Activated gamma-delta T cell treated with anti-CD3 and anti-CD28 coated beads, Interleukin-2, amount 50 U/mL, for 16 hours (primary cell): ENCODE results near the gene REG3G.
"Not testable (repeated sequence)": the region's sequence is repeated elsewhere in the genome, so short reads cannot be mapped to it uniquely, and the experiment has no call there.

ENCODE experiments used
- DNase-seq: peaks from one replicate; pipeline ENCODE4 v3.0.0-alpha.2; 2020; ENCODE audit warnings: low read depth

REG3G gene

DNA sequence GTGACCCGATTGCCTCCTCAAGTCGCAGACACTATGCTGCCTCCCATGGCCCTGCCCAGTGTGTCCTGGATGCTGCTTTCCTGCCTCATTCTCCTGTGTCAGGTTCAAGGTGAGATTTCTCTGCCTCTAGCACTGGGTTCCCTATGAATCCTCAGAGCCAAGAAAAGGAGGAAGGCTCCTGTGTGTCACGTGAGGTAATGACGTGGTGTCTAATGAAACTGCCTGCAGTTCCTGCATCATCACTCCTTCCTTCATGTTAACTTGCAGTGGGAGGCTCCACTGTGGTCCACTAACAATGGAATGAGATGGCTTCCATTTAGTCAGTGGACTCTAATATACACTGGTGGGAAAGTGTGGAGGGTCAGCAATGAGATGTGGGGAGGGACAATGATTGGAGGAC, 559 bp downstream of the REG3G start:
- no peak for DNase-seq

DNA sequence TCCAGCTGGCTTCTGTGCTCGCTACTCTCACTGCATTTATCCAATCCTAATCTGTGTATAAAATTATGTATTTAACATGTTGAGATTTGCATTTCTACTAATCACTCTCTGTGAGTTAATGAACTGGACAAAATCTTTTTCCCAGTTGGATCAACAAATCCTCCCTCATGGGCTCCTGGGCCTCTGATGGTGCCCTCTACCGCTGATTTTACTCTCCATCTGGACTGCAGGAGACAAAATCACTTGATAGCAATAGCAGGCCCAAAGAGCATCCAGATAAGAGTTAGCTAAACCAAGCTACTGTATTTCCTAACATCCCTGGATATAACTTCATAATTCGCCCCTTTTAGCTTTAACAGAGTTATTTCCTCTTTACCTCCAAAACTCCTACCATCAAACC, 14.4 kb downstream of the REG3G start:
- no peak for DNase-seq

DNA sequence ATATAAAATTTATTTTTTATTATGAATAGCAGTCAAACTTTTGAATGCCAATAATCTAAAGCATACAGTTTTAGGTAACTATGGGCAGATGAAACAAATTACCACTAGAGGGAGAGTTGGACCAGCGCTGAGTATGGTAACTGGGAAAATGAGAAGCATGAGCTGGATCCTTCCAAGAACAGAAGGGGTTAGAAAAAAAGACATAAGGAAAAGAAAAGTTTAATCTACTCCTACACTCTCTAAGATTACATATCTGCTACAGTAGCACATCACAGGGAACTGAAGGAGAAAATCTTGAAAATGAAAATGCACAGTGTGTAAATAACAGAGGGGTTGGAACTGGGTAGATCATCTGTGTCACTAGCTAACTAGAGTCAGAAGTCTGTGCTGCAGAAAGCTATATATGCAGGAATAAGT, 15.5 kb downstream of the REG3G start:
- DNase-seq = no peak

DNA sequence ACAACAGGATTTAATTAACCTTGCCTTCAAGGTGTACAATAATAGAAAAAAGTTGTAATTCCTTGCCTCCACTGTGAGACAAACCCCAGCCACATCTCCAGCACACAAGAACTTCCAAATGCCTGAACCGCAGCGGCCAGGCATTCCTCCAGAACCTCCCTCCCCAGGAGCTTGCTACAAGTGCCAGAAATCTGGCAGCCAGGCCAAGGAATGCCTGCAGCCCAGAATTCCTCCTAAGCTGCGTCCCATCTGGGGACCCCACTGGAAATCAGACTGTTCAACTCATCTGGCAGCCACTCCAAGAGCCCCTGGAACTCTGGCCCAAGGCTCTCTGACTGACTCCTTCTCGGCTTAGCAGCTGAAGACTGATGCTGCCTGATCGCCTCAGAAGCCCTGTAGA, 28.0 kb downstream of the REG3G start:
- not testable (repeated sequence) for DNase-seq

DNA sequence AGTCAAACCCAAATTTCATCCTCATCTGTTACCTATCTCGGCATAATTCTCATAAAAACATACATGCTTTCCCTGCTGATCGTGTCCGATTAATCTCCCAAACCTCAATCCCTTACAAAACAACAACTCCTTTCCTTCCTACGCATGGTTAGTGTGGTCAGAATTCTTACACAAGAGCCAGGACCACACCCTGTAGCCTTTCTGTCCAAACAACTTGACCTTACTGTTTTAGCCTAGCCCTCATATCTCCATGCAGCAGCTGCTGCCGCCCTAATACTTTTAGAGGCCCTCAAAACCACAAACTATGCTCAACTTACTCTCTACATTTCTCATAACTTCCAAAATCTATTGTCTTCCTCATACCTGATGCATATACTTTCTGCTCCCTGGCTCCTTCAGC, 29.3 kb downstream of the REG3G start:
- DNase-seq = not testable (repeated sequence)

DNA sequence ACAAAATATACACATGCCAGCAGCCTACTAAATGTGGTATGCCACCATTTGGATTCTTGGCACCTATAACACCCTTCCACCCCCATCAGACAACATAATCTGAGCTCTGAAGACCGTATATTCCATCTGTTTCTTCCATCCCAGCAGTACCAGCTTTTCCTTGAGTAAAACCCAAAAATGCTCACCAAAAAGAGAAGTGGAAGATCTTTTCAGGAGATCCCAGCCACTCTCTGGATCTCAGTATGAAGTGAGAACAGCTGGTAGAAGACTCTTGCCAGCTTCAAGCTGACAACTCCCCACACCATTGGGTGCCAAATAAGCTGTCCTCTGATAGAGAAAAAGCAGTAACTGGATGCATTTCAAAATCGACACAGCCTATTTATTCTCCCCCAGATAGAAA, 39.7 kb downstream of the REG3G start:
- no peak for DNase-seq

DNA sequence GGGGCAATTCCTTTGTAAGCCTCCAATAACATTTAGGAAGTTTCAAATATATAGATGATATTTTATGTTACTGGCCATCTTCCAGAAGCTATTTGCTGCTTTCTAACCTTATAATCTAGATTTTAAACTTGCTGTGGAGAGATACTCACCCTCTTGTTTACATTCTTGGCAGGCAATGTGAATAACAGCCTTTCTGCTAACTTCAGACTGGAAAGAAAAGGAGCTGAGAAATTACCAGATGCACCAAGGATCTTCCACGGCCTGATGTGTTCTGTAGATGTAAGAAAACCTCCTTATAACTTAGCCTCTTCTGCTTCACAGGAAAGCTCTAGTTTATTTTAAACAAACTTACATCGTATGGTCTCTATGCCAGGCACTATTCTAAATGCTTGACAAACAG, 45.6 kb downstream of the REG3G start:
- DNase-seq = no peak
